DMS153 treated with DMSO at 0.1 percent for 48 hours (cell line): ENCODE data around the gene SERPINB6.
"Not testable (repeated sequence)": the region's sequence is repeated elsewhere in the genome, so short reads cannot be mapped to it uniquely, and the experiment has no call there.

Experiments used
- DNase-seq: peaks from one replicate; lab custom pipeline; 2025; ENCODE audit not compliant: unreplicated experiment; lab: John Stamatoyannopoulos, UW

The SERPINB6 gene

GRCh38 chr6:2977799-2978590 lies 6.6 kb upstream of the SERPINB6 start:
- DNase-seq: no peak

GRCh38 chr6:2977290-2977689 lies 5.9 kb upstream of the SERPINB6 start:
- DNase-seq: no peak

GRCh38 chr6:2976571-2977085 lies 5.3 kb upstream of the SERPINB6 start:
- no peak for DNase-seq

- DNase-seq: no peak
Observed at GRCh38 chr6:2976060-2976459, 4.7 kb upstream of the SERPINB6 start.

- DNase-seq: no peak
Observed at GRCh38 chr6:2973676-2974075, 2.3 kb upstream of the SERPINB6 start.

- DNase-seq: not testable (repeated sequence)
Observed at GRCh38 chr6:2973180-2973579, 1.8 kb upstream of the SERPINB6 start.

DNA sequence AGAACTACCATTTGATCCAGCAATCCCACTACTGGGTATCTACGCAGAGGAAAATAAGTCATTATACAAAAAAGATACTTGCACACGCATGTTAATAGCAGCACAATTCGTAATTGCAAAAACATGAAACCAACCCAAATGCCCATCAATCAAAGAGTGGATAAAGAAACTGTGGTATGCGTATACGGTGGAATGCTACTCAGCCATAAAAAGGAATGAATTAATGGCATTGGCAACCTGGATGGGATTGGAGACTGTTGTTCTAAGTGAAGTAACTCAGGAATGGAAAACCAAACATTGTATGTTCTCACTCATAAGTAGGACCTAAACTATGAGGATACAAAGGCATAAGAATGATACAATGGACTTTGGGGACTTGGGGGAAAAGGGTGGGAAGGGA lies 1.3 kb upstream of the SERPINB6 start:
- DNase-seq: not testable (repeated sequence)

DNA sequence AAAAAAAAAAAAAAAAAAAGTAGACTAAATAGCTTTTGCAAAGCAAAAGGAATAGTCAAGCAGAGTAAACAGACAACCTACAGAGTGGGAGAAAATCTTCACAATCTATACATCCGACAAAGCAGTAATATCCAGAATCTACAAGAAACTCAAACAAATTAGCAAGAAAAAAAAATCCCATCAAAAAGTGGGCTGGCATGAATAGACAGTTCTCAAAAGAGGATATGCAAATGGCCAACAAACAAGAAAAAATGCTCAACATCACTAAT lies 786 bp upstream of the SERPINB6 start:
- DNase-seq: not testable (repeated sequence)

GRCh38 chr6:2970753-2971419 lies 481 bp downstream of the SERPINB6 start:
- no peak for DNase-seq

- DNase-seq: no peak
Observed at GRCh38 chr6:2970034-2970685, 1.2 kb downstream of the SERPINB6 start.

- no peak for DNase-seq
Observed at GRCh38 chr6:2969549-2969948, 1.8 kb downstream of the SERPINB6 start.

DNA sequence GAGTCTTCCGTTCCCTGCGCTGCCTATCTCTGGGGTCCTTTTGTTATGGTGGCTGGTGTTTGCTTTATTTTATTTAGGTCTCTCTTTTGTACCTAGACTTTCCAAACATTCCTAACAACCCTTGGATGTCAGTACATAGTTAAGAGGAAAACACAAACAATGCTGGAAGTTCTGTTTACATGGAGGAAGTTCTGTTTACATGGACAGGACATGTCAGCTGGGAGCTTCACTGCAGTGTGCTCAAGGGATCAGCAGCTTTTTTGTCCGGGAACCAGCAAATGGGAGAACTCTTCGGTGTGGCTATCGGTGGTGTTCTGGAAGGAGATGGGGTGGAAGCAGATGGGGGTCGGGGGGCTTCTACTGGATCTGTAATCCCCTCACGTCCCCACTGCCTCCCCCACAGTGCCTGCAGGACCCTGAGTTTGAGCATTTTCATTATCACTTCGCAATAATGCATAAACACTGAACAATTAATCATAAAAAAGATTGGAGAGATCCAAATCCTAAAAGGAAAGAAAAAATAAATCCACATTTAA lies 2.7 kb downstream of the SERPINB6 start:
- no peak for DNase-seq

- no peak for DNase-seq
Observed at GRCh38 chr6:2967936-2968335, 3.4 kb downstream of the SERPINB6 start.

- DNase-seq: no peak
Observed at GRCh38 chr6:2966347-2966746, 5.0 kb downstream of the SERPINB6 start.

GRCh38 chr6:2964793-2965505 lies 6.4 kb downstream of the SERPINB6 start:
- no peak for DNase-seq

GRCh38 chr6:2963756-2964155 lies 7.6 kb downstream of the SERPINB6 start:
- DNase-seq: no peak

DNA sequence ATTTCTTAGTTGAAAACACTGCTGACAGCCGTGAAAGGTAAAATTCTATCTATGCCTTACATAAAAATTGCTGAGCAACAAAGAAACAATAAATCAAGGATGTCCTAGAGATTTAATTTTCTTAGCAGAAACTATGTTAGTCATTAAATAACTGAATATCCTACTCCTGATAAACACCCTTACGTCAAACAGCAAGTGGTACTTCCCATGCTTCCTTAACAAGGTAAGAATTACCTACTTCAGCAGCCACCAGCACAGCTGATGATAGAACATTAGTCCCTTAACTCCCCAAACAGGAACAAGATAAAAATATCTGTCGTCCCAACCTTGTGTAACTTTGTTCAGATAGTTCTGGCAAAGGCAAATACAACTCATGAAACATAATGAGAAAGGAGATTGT lies 8.7 kb downstream of the SERPINB6 start:
- no peak for DNase-seq

DNA sequence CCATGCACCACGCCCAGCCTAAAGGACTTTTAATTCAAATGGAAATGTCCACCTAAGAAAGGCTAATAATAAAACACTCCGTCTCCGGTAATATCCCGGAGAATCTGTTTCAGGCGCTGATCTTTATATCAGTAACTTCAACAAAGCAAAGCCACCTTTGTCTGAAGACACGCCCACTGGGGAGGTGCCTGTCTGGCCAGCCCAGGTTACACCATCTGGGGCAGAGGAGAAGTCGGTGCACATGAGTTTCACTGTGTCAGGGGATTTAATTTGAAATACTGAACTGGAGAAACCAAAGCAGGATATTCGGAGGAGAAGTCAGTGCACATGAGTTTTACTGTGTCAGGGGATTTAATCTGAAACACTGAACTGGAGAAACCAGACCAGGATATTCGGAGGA lies 9.4 kb downstream of the SERPINB6 start:
- no peak for DNase-seq

DNA sequence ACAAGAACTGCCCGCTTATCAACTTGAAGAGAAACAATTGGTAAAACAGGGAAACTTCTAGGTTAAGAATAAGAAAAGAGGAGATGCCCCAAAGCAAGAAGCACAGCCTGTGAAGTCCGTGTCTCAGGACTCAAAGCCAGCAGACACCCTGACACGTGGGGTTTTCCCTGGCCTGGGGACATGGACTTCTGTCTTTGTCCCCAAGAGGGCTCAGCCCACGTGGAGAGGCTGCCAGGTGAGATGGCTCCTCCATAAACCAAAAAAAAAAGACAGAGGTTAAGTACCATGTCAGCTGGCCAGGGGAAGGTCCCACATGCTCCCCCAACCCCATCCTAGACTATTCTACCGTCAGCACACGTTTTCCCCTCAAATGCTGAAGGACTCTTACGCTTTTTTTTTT lies 9.9 kb downstream of the SERPINB6 start:
- no peak for DNase-seq

DNA sequence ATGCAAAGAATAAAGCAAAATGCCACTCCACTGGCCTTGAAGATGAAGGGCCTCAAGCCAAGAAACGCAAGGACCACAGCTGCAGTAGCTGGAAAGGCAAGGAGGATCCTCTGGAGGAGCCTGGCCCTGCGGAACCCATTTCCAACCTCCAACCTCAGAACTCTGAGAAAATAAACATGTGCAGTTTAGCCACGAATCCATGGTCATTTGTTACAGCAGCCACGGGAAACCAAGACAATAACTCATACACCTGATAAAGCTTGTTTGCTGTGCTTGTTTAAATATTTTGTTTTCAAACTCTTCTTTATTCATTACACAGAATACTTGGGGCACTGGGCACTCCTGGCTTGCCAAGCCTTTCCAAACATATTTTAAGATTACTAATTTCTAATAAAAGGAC lies 10.4 kb downstream of the SERPINB6 start:
- DNase-seq: no peak
